ENCODE measurements around the gene SH3GL3.

The SH3GL3 gene

GRCh38 chr15:83422081-83422480 lies 25.1 kb upstream of the SH3GL3 start:
- no peak for TF ChIP-seq CTCF (IDR thresholded peaks at IDR 0.05; ENCODE audit: insufficient read depth, low read length, poor library complexity, severe bottlenecking)
- Histone ChIP-seq H3K27me3 (replicated peaks; ENCODE audit: control insufficient read depth, insufficient read depth, low read length) (no peaks in the 10 kb centered on the region; the same call in none of the 2 replicates), H3K4me3 (replicated peaks; ENCODE audit: low read depth, low read length) (no peak overlapping the region), H3K36me3 (ENCODE audit: control insufficient read depth, insufficient read depth, low read length) (no peaks in the 10 kb centered on the region)
- no peak for DNase-seq (ENCODE audit: extremely low read depth, insufficient read length)

DNA sequence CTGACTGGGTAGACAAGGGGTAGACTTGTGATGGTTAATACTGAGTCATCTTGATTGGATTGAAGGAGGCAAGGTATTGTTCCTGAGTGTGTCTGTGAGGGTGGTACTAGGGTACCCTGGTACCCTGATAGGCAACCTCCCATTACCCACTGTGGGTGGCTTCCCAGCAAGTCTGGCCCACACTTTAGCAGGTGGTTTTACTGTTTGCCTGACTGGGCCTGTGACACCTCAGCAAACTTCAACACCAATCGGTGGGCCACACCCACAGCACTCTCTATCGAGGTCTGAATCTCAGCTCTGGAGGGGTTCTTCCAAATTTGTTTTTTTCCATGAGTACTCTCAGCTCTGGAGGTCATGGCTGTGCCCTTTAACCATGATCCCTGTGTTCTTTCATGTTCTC lies 24.6 kb upstream of the SH3GL3 start:
- no peak for DNase-seq (ENCODE audit: extremely low read depth, insufficient read length)
- no peaks in the 10 kb centered on the region for H3K36me3 ChIP-seq (ENCODE audit: control insufficient read depth, insufficient read depth, low read length)
- no peak overlapping the region for H3K4me3 ChIP-seq (replicated peaks; ENCODE audit: low read depth, low read length)
- H3K27me3 ChIP-seq (replicated peaks; ENCODE audit: control insufficient read depth, insufficient read depth, low read length): no peaks in the 10 kb centered on the region; the same call in none of the 2 replicates
- TF ChIP-seq CTCF (IDR thresholded peaks at IDR 0.05; ENCODE audit: insufficient read depth, low read length, poor library complexity, severe bottlenecking): no peak

- no peak for TF ChIP-seq CTCF (IDR thresholded peaks at IDR 0.05; ENCODE audit: insufficient read depth, low read length, poor library complexity, severe bottlenecking)
- H3K27me3 ChIP-seq (replicated peaks; ENCODE audit: control insufficient read depth, insufficient read depth, low read length): no peaks in the 10 kb centered on the region; the same call in none of the 2 replicates
- no peak overlapping the region for H3K4me3 ChIP-seq (replicated peaks; ENCODE audit: low read depth, low read length)
- no peaks in the 10 kb centered on the region for H3K36me3 ChIP-seq (ENCODE audit: control insufficient read depth, insufficient read depth, low read length)
- no peak for DNase-seq (ENCODE audit: extremely low read depth, insufficient read length)
Measured at GRCh38 chr15:83424101-83424500, 23.0 kb upstream of the SH3GL3 start.

GRCh38 chr15:83430441-83430840 lies 16.7 kb upstream of the SH3GL3 start:
- TF ChIP-seq CTCF (IDR thresholded peaks at IDR 0.05; ENCODE audit: insufficient read depth, low read length, poor library complexity, severe bottlenecking): no peak
- H3K36me3 ChIP-seq (ENCODE audit: control insufficient read depth, insufficient read depth, low read length): no peaks in the 10 kb centered on the region
- DNase-seq (ENCODE audit: extremely low read depth, insufficient read length): no peak
- H3K27me3 ChIP-seq (replicated peaks; ENCODE audit: control insufficient read depth, insufficient read depth, low read length): no peaks in the 10 kb centered on the region; the same call in 1 of the 2 replicates
- no peak overlapping the region for H3K4me3 ChIP-seq (replicated peaks; ENCODE audit: low read depth, low read length)

GRCh38 chr15:83431521-83431920 lies 15.6 kb upstream of the SH3GL3 start:
- Histone ChIP-seq H3K36me3 (ENCODE audit: control insufficient read depth, insufficient read depth, low read length) (no peaks in the 10 kb centered on the region), H3K27me3 (replicated peaks; ENCODE audit: control insufficient read depth, insufficient read depth, low read length) (no peaks in the 10 kb centered on the region), H3K4me3 (replicated peaks; ENCODE audit: low read depth, low read length) (no peak overlapping the region)
- TF ChIP-seq CTCF (IDR thresholded peaks at IDR 0.05; ENCODE audit: insufficient read depth, low read length, poor library complexity, severe bottlenecking): no peak
- DNase-seq (ENCODE audit: extremely low read depth, insufficient read length): no peak

DNA sequence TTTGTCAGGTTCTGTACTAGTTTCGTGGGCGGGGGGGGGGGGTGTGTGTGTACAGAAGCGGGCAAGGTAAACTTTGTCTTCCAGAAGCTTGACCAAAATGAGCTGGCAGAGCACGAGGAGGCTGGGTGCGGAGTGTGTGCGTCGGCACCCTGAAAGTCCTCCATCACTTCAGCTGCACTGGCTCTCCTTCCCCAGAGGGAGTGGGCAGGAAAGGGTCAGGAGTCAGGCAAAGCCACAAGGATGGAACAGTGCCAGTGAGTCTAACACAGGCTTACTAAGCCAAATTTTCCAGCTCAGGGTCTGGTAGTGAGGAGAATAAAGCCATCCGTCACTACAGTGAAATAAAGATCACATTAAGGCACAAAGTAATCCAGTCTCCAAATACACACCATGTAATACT lies 11.9 kb upstream of the SH3GL3 start:
- Histone ChIP-seq H3K27me3 (replicated peaks; ENCODE audit: control insufficient read depth, insufficient read depth, low read length) (no peaks in the 10 kb centered on the region), H3K4me3 (replicated peaks; ENCODE audit: low read depth, low read length) (no peak overlapping the region), H3K36me3 (ENCODE audit: control insufficient read depth, insufficient read depth, low read length) (no peaks in the 10 kb centered on the region)
- no peak for TF ChIP-seq CTCF (IDR thresholded peaks at IDR 0.05; ENCODE audit: insufficient read depth, low read length, poor library complexity, severe bottlenecking)
- DNase-seq (ENCODE audit: extremely low read depth, insufficient read length): no peak

All from GM06990 (cell line).